Esophagus muscularis mucosa (tissue), 4 donors: Measurements from ENCODE around the gene MED7. TPM values are rescaled to one million over a fixed set of nuclear protein-coding genes. Genes with fewer than 3 reads are reported as not detected.

Source experiments
- DNase-seq: peaks from one replicate; pipeline ENCODE4 v3.0.0-alpha.2; 2017; ENCODE audit errors: extremely low spot score
- H3K27ac ChIP-seq, 4 donors: fragments of 200-600 bp; sonication (generic); replicated peaks in 1 of 4; 1 replicate in 3 of 4; 2 replicates in 1 of 4; pipeline ENCODE4 v1.5.1; 2016 to 2019; ENCODE audit warnings: mild to moderate bottlenecking in 1 of 4
- H3K27me3 ChIP-seq, 4 donors: fragments of 200-600 bp; sonication (generic); one replicate each; pipeline versions ENCODE4 v1.5.1 to v1.6.0; 2016 to 2019
- H3K36me3 ChIP-seq, 4 donors: fragments of 200-600 bp; sonication (generic); one replicate each; pipeline ENCODE4 v1.5.1; 2016 to 2019
- H3K4me1 ChIP-seq, 4 donors: fragments of 200-600 bp; sonication (generic); one replicate each; pipeline ENCODE4 v1.5.1; 2016 to 2019
- H3K4me3 ChIP-seq, 4 donors: fragments of 200-600 bp; sonication (generic); 1 replicate in 2 of 4; 2 replicates in 2 of 4; pipeline ENCODE4 v1.5.1; 2016 to 2019; ENCODE audit warnings: mild to moderate bottlenecking in 4 of 4, moderate library complexity in 1 of 4
- H3K9me3 ChIP-seq, 4 donors: fragments of 200-600 bp; sonication (generic); 1 replicate in 3 of 4; 2 replicates in 1 of 4; pipeline ENCODE4 v1.5.1; 2016 to 2019
- CTCF ChIP-seq, 3 experiments: fragments of 200-600 bp in 2 of 3; fragments of 450-650 bp in 1 of 3; sonication (generic) in 2 of 3; IDR thresholded peaks; one replicate each; pipeline ENCODE4 v1.5.1; 2017 to 2019; ENCODE audit warnings: antibody characterized with exemption in 3 of 3, mild to moderate bottlenecking in 2 of 3, moderate library complexity in 1 of 3
- EP300 ChIP-seq: sonication (generic); formaldehyde crosslinking; IDR thresholded peaks from one replicate; pipeline ENCODE4 v1.6.1; 2017; ENCODE audit warnings: antibody characterized with exemption
- POLR2A ChIP-seq: fragments of 450-650 bp; IDR thresholded peaks from one replicate; pipeline ENCODE4 v1.6.1; 2017; ENCODE audit warnings: antibody characterized with exemption, moderate library complexity, mild to moderate bottlenecking, low read depth
- POLR2AphosphoS5 ChIP-seq, 2 donors: sonication (generic); formaldehyde crosslinking; IDR thresholded peaks; one replicate each; pipeline ENCODE4 v1.6.1; 2017; ENCODE audit warnings: antibody characterized with exemption in 2 of 2
- WGBS: methylation state at CpG from one replicate; pipeline ENCODE4 v1.1.5; 2018; 5-methylcytosine and 5-hydroxymethylcytosine counted together
- intact Hi-C: fragments of 100-400 bp; cut with DNase I; formaldehyde crosslinking; loops from one replicate; pipeline ENCODE4 v1.15.1; 2023
- total RNA-seq, 4 donors: library from RNA; depleted of rRNA; stranded (reverse); fragments of >200 nt; gene quantifications; one replicate each; pipeline versions ENCODE4 v1.1.0 to v1.2.1, GENCODE V29; 2016

MED7 gene, protein sequence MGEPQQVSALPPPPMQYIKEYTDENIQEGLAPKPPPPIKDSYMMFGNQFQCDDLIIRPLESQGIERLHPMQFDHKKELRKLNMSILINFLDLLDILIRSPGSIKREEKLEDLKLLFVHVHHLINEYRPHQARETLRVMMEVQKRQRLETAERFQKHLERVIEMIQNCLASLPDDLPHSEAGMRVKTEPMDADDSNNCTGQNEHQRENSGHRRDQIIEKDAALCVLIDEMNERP
- total RNA-seq, result 10 to 100 TPM in 3 of 4 donors, 1 to 10 TPM in 1; 8.4 to 12.5 (median 10.4) TPM

GRCh38 chr5:157142317-157143126 lies at the start of gene MED7:
TSS of gene MED7 (minus strand) at chr5:157142865. CDS start at chr5:157139431, 3,434 bp downstream.
- Histone ChIP-seq H3K36me3 (peaks cover 8 to 19% (median 16%) of the 10 kb centered on the region in 4 donors), H3K9me3 (no peaks in the 10 kb centered on the region), H3K4me1 (peaks cover 13 to 21% (median 17%) of the 10 kb centered on the region in 4 donors), H3K4me3 (peak within 1 kb of the TSS; percentile 85 to 96 (median 89)), H3K27ac (peak within 1 kb of the TSS; percentile 88 to 94 (median 92)), H3K27me3 (no peaks in the 10 kb centered on the region)
- DNase-seq, result peak; percentile 98
- intact Hi-C loops, result loop anchor here (10.0 kb wide), 1 partner anchor 122 kb away; the partner anchor contains the start of gene CYFIP2
- TF ChIP-seq POLR2AphosphoS5 (IDR thresholded peaks at IDR 0.05), result peak; percentile 86 to 97
- no peak for TF ChIP-seq CTCF (IDR thresholded peaks at IDR 0.05)
- no peak for TF ChIP-seq POLR2A
- no peak for TF ChIP-seq EP300
- WGBS, result 2% methylated on average over 19 of the region's 48 CpGs

DNA sequence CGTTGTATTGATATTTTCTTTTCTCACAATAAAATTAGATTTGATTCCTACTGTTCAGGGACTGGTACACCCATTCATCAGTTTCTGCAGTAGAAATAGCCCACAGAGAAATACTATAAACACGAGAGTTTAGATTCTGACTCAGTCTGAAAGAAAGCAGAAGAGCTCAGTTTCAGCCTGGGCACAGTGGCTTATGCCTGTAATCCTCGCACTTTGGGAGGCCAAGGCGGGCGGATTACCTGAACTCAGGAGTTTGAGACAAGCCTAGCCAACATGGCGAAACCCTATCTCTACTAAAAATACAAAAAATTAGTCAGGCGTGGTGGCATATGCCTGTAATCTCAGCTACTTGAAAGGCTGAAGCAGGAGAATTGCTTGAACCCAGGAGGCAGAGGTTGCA lies 46.6 kb upstream of the MED7 start:
- Histone ChIP-seq H3K4me1 (no peaks in the 10 kb centered on the region), H3K27me3 (peaks cover 0 to 17% (median 0%) of the 10 kb centered on the region in 4 donors), H3K36me3 (no peaks in the 10 kb centered on the region), H3K4me3 (no peak overlapping the region), H3K27ac (no peak overlapping the region), H3K9me3 (peaks cover 0 to 7% (median 1%) of the 10 kb centered on the region in 4 donors)
- DNase-seq, result peak; percentile 74
- intact Hi-C loops, result no loop called here
- TF ChIP-seq CTCF (IDR thresholded peaks at IDR 0.05) (no peak), POLR2A (no peak), POLR2AphosphoS5 (IDR thresholded peaks at IDR 0.05) (no peak), EP300 (no peak)
- 89% methylated on average over 7 of the region's 7 CpGs for WGBS

- H3K4me1 ChIP-seq, result no peaks in the 10 kb centered on the region
- peak; percentile 80 for DNase-seq
- intact Hi-C loops, result no loop called here
These were observed 45.6 kb upstream of the MED7 start for GRCh38 chr5:157188270-157188669.

DNA sequence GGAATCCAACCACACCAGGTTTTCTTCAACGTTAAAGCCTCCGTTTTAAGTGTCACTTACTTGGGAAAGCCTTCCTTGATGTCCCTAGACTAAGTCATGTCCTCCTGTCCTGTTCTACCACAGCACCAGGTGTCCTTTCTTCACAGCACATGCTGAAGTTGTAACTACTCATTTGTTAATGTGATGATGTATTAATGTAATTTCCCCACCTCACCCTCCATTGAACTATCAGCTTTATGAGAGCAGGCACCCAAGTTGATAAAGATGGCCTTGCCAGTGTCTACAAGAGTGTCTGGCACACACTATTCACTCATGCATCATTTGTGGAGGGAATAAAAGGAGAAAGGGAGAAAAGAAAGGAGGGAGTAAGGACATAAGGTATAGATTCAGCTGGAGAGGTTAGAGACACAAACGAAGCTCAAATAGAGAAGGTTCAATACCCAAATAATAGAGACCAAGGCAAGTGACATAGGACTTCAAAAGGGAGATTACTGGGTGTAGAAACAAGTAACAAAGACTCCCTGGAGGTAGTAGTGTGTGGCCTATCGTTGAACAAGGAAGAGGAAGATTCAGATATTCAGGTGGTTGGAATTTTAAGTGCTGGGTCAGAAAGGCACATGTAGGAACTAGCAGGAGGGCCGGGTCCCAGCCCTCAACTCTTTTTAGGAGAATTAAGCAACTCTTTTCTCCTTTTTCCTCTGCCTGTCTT lies 44.5 kb upstream of the MED7 start:
- Histone ChIP-seq H3K4me1 (no peaks in the 10 kb centered on the region), H3K27me3 (peaks cover 0 to 23% (median 0%) of the 10 kb centered on the region in 4 donors), H3K9me3 (peaks cover 0 to 6% (median 0%) of the 10 kb centered on the region in 4 donors), H3K36me3 (no peaks in the 10 kb centered on the region), H3K27ac (no peak overlapping the region), H3K4me3 (no peak overlapping the region)
- no peak for TF ChIP-seq POLR2A
- TF ChIP-seq POLR2AphosphoS5 (IDR thresholded peaks at IDR 0.05), result no peak
- TF ChIP-seq CTCF (IDR thresholded peaks at IDR 0.05), result no peak
- no peak for TF ChIP-seq EP300
- intact Hi-C loops, result no loop called here
- WGBS, result 67% methylated on average over 5 of the region's 5 CpGs
- DNase-seq, result no peak

More at GRCh38 chr5:157188270-157188669, 45.6 kb upstream of the MED7 start:
- no peak overlapping the region for H3K27ac ChIP-seq
- H3K27me3 ChIP-seq, result peaks cover 0 to 26% (median 0%) of the 10 kb centered on the region in 4 donors
- TF ChIP-seq POLR2A, result no peak
- TF ChIP-seq EP300, result no peak
- TF ChIP-seq POLR2AphosphoS5 (IDR thresholded peaks at IDR 0.05), result no peak
- TF ChIP-seq CTCF (IDR thresholded peaks at IDR 0.05), result no peak
- no peaks in the 10 kb centered on the region for H3K36me3 ChIP-seq
- H3K9me3 ChIP-seq, result peaks cover 0 to 7% (median 3%) of the 10 kb centered on the region in 4 donors
- H3K4me3 ChIP-seq, result no peak overlapping the region
